Transverse colon (tissue), 4 donors: Measurements from ENCODE around the gene FABP3.
A peak's percentile ranks its signal among the peaks of the same experiment; 100 is the strongest.

Experiments used
- EP300 ChIP-seq: sonication (generic); formaldehyde crosslinking; IDR thresholded peaks from one replicate; pipeline ENCODE4 v1.6.1; 2017; ENCODE audit warnings: antibody characterized with exemption, low read depth
- POLR2A ChIP-seq: fragments of 450-650 bp; IDR thresholded peaks from one replicate; pipeline ENCODE4 v1.6.1; 2016; ENCODE audit warnings: antibody characterized with exemption, mild to moderate bottlenecking, moderate library complexity
- POLR2AphosphoS5 ChIP-seq, 3 donors: sonication (generic); formaldehyde crosslinking; IDR thresholded peaks; one replicate each; pipeline ENCODE4 v1.6.1; 2016; ENCODE audit warnings: antibody characterized with exemption in 3 of 3
- TF ChIP-seq, protein P1 (sequence below), 5 experiments: fragments of 200-600 bp in 3 of 5; fragments of 450-650 bp in 2 of 5; sonication (generic) in 3 of 5; IDR thresholded peaks; 1 replicate in 2 of 5; 2 replicates in 3 of 5; pipeline ENCODE4 v1.5.1; 2016 to 2017; ENCODE audit warnings: antibody characterized with exemption in 5 of 5, inconsistent platforms in 3 of 5, mild to moderate bottlenecking in 2 of 5, moderate library complexity in 1 of 5

DNA sequence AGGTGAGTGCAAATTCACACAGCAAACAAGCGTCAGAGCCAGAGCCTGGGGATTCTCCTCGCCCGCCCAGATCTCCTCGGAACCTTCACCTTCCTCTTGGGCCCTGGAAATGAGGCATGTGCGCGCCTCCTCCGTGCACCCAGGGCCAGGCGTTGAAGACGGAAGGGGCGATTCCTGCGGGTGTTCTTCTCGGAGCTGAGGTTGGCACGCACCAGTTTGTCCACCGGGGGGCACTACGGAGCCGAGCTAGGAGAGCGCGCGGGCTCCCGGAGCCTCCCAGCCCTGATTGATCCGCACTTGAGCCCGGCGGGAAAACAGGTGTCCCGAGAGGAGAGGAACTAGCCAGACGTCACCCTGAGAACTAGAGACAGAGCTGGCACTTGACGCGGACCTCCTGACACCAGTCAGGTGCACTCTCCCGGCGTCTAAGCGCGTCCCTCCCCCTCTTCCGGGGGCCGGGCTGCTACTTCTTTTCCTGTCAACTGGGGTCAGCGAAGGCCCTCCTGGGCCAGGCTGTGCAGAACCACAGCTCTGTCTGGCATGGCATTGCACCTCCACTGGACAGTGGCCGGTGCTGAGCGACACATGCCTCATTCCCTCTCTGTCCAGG lies 21.8 kb upstream of the FABP3 start:
- TF ChIP-seq, protein P1, sequence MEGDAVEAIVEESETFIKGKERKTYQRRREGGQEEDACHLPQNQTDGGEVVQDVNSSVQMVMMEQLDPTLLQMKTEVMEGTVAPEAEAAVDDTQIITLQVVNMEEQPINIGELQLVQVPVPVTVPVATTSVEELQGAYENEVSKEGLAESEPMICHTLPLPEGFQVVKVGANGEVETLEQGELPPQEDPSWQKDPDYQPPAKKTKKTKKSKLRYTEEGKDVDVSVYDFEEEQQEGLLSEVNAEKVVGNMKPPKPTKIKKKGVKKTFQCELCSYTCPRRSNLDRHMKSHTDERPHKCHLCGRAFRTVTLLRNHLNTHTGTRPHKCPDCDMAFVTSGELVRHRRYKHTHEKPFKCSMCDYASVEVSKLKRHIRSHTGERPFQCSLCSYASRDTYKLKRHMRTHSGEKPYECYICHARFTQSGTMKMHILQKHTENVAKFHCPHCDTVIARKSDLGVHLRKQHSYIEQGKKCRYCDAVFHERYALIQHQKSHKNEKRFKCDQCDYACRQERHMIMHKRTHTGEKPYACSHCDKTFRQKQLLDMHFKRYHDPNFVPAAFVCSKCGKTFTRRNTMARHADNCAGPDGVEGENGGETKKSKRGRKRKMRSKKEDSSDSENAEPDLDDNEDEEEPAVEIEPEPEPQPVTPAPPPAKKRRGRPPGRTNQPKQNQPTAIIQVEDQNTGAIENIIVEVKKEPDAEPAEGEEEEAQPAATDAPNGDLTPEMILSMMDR (IDR thresholded peaks at IDR 0.05), result peak; percentile 84 to 93 (median 88)
- TF ChIP-seq POLR2AphosphoS5 (IDR thresholded peaks at IDR 0.05), result peak in 1 of 3 donors; percentile 18
- TF ChIP-seq POLR2A, result no peak
- no peak for TF ChIP-seq EP300
